ENCODE measurements around the gene PRPSAP2.

The PRPSAP2 gene

GRCh38 chr17:18966831-18967624 lies 109.1 kb downstream of the PRPSAP2 start:
- Mint-ChIP-seq H3K4me3 (no peak overlapping the region), H3K27me3 (no peaks in the 10 kb centered on the region), H3K9me3 (no peaks in the 10 kb centered on the region), H3K36me3 (peaks cover 3% of the 10 kb centered on the region), H3K4me1 (no peaks in the 10 kb centered on the region), H3K27ac (no peak overlapping the region)
- ATAC-seq (ENCODE audit: low read depth) (no peak), DNase-seq (ENCODE audit: low spot score in 2 of 2) (no peak)

- Mint-ChIP-seq H3K27me3 (no peaks in the 10 kb centered on the region), H3K4me3 (no peak overlapping the region), H3K36me3 (peaks cover 3% of the 10 kb centered on the region), H3K27ac (no peak overlapping the region), H3K4me1 (no peaks in the 10 kb centered on the region), H3K9me3 (no peaks in the 10 kb centered on the region)
- ATAC-seq (ENCODE audit: low read depth) = no peak
- no peak for DNase-seq (ENCODE audit: low spot score in 2 of 2)
Observed at GRCh38 chr17:18967916-18968315, 110.0 kb downstream of the PRPSAP2 start.

- Mint-ChIP-seq H3K27me3 (no peaks in the 10 kb centered on the region), H3K4me3 (no peak overlapping the region), H3K36me3 (peaks cover 3% of the 10 kb centered on the region), H3K27ac (no peak overlapping the region), H3K4me1 (no peaks in the 10 kb centered on the region), H3K9me3 (no peaks in the 10 kb centered on the region)
- no peak for ATAC-seq (ENCODE audit: low read depth)
- no peak for DNase-seq (ENCODE audit: low spot score in 2 of 2)
Observed at GRCh38 chr17:18968345-18968744, 110.4 kb downstream of the PRPSAP2 start.

GRCh38 chr17:18968945-18969887 lies 111.3 kb downstream of the PRPSAP2 start:
- no peak for ATAC-seq (ENCODE audit: low read depth)
- Mint-ChIP-seq H3K27ac (no peak overlapping the region), H3K9me3 (no peaks in the 10 kb centered on the region), H3K27me3 (no peaks in the 10 kb centered on the region), H3K4me3 (no peak overlapping the region), H3K4me1 (no peaks in the 10 kb centered on the region), H3K36me3 (peaks cover 3% of the 10 kb centered on the region)
- DNase-seq (ENCODE audit: low spot score in 2 of 2) = no peak

GRCh38 chr17:18970582-18971480 lies 112.9 kb downstream of the PRPSAP2 start:
- DNase-seq (ENCODE audit: low spot score in 2 of 2) (no peak), ATAC-seq (ENCODE audit: low read depth) (no peak)
- H3K4me1 Mint-ChIP-seq = no peaks in the 10 kb centered on the region
- no peak overlapping the region for H3K4me3 Mint-ChIP-seq
- no peak overlapping the region for H3K27ac Mint-ChIP-seq
- no peaks in the 10 kb centered on the region for H3K27me3 Mint-ChIP-seq
- H3K36me3 Mint-ChIP-seq = peaks cover 3% of the 10 kb centered on the region
- H3K9me3 Mint-ChIP-seq = no peaks in the 10 kb centered on the region

GRCh38 chr17:18971801-18972200 lies 113.9 kb downstream of the PRPSAP2 start:
- Mint-ChIP-seq H3K4me3 (no peak overlapping the region), H3K4me1 (no peaks in the 10 kb centered on the region), H3K27ac (no peak overlapping the region), H3K9me3 (no peaks in the 10 kb centered on the region), H3K36me3 (peaks cover 3% of the 10 kb centered on the region), H3K27me3 (no peaks in the 10 kb centered on the region)
- DNase-seq (ENCODE audit: low spot score in 2 of 2) (no peak), ATAC-seq (ENCODE audit: low read depth) (no peak)

- ATAC-seq (ENCODE audit: low read depth) (no peak), DNase-seq (ENCODE audit: low spot score in 2 of 2) (no peak)
- Mint-ChIP-seq H3K4me3 (no peak overlapping the region), H3K4me1 (no peaks in the 10 kb centered on the region), H3K9me3 (no peaks in the 10 kb centered on the region), H3K27me3 (no peaks in the 10 kb centered on the region), H3K36me3 (peaks cover 5% of the 10 kb centered on the region), H3K27ac (no peak overlapping the region)
Observed at GRCh38 chr17:18974407-18975149, 116.6 kb downstream of the PRPSAP2 start.

- Mint-ChIP-seq H3K9me3 (no peaks in the 10 kb centered on the region), H3K27me3 (no peaks in the 10 kb centered on the region), H3K36me3 (peaks cover 5% of the 10 kb centered on the region), H3K4me1 (no peaks in the 10 kb centered on the region), H3K4me3 (no peak overlapping the region), H3K27ac (no peak overlapping the region)
- no peak for DNase-seq (ENCODE audit: low spot score in 2 of 2)
- ATAC-seq (ENCODE audit: low read depth) = no peak
Observed at GRCh38 chr17:18975597-18975996, 117.7 kb downstream of the PRPSAP2 start.

- no peak for ATAC-seq (ENCODE audit: low read depth)
- H3K27me3 Mint-ChIP-seq = no peaks in the 10 kb centered on the region
- H3K4me3 Mint-ChIP-seq = no peak overlapping the region
- no peak overlapping the region for H3K27ac Mint-ChIP-seq
- no peak for DNase-seq (ENCODE audit: low spot score in 2 of 2)
- H3K36me3 Mint-ChIP-seq = peaks cover 3% of the 10 kb centered on the region
- no peaks in the 10 kb centered on the region for H3K4me1 Mint-ChIP-seq
- H3K9me3 Mint-ChIP-seq = no peaks in the 10 kb centered on the region
Observed at GRCh38 chr17:18976201-18976600, 118.3 kb downstream of the PRPSAP2 start.

- no peaks in the 10 kb centered on the region for H3K4me1 Mint-ChIP-seq
- peaks cover 3% of the 10 kb centered on the region for H3K36me3 Mint-ChIP-seq
Observed at GRCh38 chr17:18977021-18977420, 119.1 kb downstream of the PRPSAP2 start.

GRCh38 chr17:18977646-18978045 lies 119.7 kb downstream of the PRPSAP2 start:
- H3K27ac Mint-ChIP-seq = no peak overlapping the region
- ATAC-seq (ENCODE audit: low read depth) (no peak), DNase-seq (ENCODE audit: low spot score in 2 of 2) (no peak)
- H3K9me3 Mint-ChIP-seq = no peaks in the 10 kb centered on the region
- H3K27me3 Mint-ChIP-seq = no peaks in the 10 kb centered on the region
- H3K4me3 Mint-ChIP-seq = no peak overlapping the region
- no peaks in the 10 kb centered on the region for H3K4me1 Mint-ChIP-seq
- H3K36me3 Mint-ChIP-seq = peaks cover 3% of the 10 kb centered on the region

More at GRCh38 chr17:18977021-18977420, 119.1 kb downstream of the PRPSAP2 start:
- H3K9me3 Mint-ChIP-seq = no peaks in the 10 kb centered on the region
- DNase-seq (ENCODE audit: low spot score in 2 of 2) (no peak), ATAC-seq (ENCODE audit: low read depth) (no peak)
- H3K27me3 Mint-ChIP-seq = no peaks in the 10 kb centered on the region
- H3K27ac Mint-ChIP-seq = no peak overlapping the region
- no peak overlapping the region for H3K4me3 Mint-ChIP-seq

GRCh38 chr17:18978050-18978449 lies 120.1 kb downstream of the PRPSAP2 start:
- no peak overlapping the region for H3K4me3 Mint-ChIP-seq
- no peak for ATAC-seq (ENCODE audit: low read depth)
- H3K36me3 Mint-ChIP-seq = peaks cover 3% of the 10 kb centered on the region
- H3K9me3 Mint-ChIP-seq = no peaks in the 10 kb centered on the region
- no peak for DNase-seq (ENCODE audit: low spot score in 2 of 2)
- no peaks in the 10 kb centered on the region for H3K4me1 Mint-ChIP-seq
- no peaks in the 10 kb centered on the region for H3K27me3 Mint-ChIP-seq
- no peak overlapping the region for H3K27ac Mint-ChIP-seq

- H3K36me3 Mint-ChIP-seq = peaks cover 3% of the 10 kb centered on the region
- no peak overlapping the region for H3K4me3 Mint-ChIP-seq
- H3K4me1 Mint-ChIP-seq = no peaks in the 10 kb centered on the region
- H3K27ac Mint-ChIP-seq = no peak overlapping the region
- H3K27me3 Mint-ChIP-seq = no peaks in the 10 kb centered on the region
- H3K9me3 Mint-ChIP-seq = no peaks in the 10 kb centered on the region
- DNase-seq (ENCODE audit: low spot score in 2 of 2) (no peak), ATAC-seq (ENCODE audit: low read depth) (no peak)
Observed at GRCh38 chr17:18978655-18979054, 120.7 kb downstream of the PRPSAP2 start.

Data from memory B cell (primary cell).